GM21825 (cell line): Measurements from ENCODE around the gene ZPLD1.

Experiments
- ATAC-seq: cut with Tn5 transposase; IDR thresholded peaks from one replicate; pipeline ENCODE4 v1.9.1; 2021; ENCODE audit warnings: mild to moderate bottlenecking, moderate library complexity; ENCODE audit not compliant: unreplicated experiment

Gene ZPLD1

GRCh38 chr3:102434715-102435114, at the start of gene ZPLD1:
Gene ZPLD1, plus strand, starts transcription at chr3:102435015. Its CDS starts 3,473 bp downstream, at chr3:102438488.
- no peak for ATAC-seq

- no peak for ATAC-seq
These were observed 44.5 kb upstream of the ZPLD1 start for GRCh38 chr3:102390171-102390864.

GRCh38 chr3:102390916-102391315, 43.9 kb upstream of the ZPLD1 start:
- no peak for ATAC-seq

DNA sequence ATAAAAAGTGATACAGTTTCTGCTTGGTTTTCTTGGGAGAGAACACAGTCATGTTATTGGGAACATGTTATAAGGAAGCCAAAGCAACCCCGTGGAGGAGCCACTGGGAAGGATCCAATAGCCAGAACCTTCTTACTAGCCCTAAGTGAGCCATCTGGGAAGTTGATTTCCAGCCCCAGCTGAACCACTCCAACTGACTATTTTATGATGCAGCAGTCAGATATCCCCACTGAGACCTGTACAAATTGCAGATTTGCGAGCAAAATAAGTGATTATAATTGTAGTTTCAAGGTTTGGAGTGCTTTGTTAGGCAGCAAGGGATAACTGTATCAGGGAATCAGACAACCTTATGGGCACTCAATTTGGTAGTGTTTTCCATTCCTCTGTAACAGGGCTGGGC, 43.3 kb upstream of the ZPLD1 start:
- ATAC-seq: no peak

- ATAC-seq: no peak
These were observed 40.3 kb upstream of the ZPLD1 start for GRCh38 chr3:102394517-102394916.

DNA sequence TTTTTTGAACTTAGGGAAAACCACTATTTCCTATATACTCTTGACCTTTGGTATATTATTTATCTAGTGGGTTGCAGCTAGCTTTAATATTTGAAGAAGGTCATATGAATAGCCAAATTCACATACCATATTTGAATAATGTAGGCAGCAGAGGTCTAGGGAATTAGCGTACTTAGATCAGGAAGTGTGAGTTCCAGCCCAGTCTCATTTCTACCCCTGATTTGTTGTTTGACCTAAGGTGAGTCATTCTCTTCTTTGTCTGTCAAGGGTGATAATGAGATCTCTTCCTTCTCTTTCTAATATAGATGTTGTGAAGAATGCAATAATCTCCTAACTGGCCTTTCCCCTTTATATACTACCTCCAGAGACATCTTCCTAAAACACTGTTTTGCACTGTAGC, 36.6 kb upstream of the ZPLD1 start:
- ATAC-seq: no peak

GRCh38 chr3:102398666-102399065, 36.1 kb upstream of the ZPLD1 start:
- ATAC-seq: no peak

GRCh38 chr3:102400142-102400541, 34.7 kb upstream of the ZPLD1 start:
- no peak for ATAC-seq

DNA sequence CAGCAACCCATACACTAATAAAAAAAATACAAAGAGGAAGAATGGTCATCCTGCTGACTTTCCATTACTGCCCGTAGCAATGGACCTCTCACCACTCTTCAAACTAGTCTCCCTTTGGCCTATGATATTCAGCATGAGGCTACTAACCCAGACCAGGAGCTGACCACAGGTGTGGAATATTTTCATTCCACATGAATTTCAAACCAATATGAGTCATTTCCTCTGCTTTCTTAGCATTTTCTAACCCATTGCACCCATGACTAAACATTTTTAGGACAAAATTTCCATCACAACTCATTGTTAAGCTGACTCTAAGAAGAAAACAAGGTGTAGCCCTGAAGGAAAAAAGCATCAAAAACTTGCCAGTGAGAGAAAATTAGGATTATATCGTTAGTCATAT, 34.0 kb upstream of the ZPLD1 start:
- no peak for ATAC-seq

DNA sequence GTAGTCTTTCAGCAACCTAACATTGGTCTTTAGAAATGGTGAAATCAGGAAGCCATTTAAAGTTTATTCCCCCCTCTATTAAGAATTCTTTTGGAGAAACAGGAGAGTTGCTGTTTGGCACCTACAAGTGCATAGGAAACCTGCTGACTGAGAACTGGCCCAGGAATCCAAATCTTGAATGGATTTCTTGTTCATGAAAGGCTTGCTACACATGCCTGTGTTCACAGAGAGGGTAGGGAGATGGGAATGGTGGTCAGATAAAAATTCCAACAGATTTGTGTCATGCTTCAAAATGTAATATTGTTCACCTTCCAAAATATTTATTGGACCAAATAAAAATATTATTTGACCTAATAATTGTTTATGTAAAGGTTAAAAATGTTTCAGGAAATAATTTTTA, 24.2 kb upstream of the ZPLD1 start:
- no peak for ATAC-seq

GRCh38 chr3:102415553-102415952, 19.3 kb upstream of the ZPLD1 start:
- no peak for ATAC-seq

DNA sequence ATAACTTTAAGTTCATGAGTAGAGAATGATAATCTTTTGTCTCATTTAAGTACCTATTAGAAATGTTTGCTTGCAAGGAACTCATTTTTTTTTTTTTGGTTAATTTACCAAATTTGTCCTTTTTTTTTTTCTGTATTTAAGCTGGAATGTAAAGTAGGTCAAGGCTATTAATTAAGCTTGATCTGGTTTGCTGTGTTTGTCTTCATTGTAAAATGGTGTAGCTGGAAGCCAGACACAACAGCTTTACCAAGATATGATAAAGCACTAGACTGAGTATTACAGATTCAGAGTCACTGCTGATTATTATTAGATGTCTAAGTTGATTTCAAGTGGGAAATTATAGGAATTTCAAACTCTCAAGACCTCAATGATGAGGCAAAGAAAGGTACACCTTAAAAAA, 15.0 kb upstream of the ZPLD1 start:
- ATAC-seq: no peak

GRCh38 chr3:102441832-102442231, 7.0 kb downstream of the ZPLD1 start:
- ATAC-seq: no peak

- no peak for ATAC-seq
These were observed 8.2 kb downstream of the ZPLD1 start for GRCh38 chr3:102443021-102443420.

DNA sequence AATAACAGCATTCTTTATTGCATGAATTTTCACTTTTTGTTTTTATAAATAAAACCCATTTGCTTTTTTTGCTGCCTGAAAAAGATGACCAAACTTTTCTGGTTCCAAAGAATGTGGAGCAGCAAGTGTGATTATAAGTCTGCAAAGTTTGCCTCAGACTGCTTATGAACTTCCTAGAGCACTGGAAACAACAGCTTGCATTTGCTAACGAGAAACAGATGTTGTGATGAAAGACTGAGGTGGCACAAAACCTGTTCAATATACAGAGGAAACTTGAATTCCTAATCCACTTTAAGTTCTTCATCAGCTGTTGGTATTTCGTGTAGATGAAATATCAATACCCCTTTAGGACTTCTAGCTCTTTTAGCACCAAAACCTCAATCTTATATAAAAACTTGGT, 9.3 kb downstream of the ZPLD1 start:
- no peak for ATAC-seq

- no peak for ATAC-seq
These were observed 12.5 kb downstream of the ZPLD1 start for GRCh38 chr3:102447272-102447671.

DNA sequence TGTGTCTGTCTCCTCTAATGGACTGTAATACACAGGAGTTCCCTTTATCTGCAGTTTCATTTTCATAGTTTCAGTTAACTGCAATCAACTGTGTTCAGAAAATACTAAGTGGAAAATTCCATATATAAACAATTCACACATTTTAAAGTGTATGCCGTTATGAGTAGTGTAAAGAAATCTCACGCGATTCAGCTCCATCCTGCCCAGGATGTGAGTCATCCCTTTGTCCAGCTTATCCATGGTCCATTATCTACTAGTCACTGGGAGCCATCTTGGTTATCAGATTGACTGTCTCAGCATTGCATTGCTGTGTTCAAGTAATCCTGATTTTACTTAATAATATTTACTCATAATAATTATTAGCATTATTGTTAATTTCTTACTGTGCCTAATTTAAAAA, 14.5 kb downstream of the ZPLD1 start:
- ATAC-seq: no peak

- no peak for ATAC-seq
These were observed 15.1 kb downstream of the ZPLD1 start for GRCh38 chr3:102449930-102450329.

GRCh38 chr3:102450976-102451375, 16.2 kb downstream of the ZPLD1 start:
- ATAC-seq: no peak

- no peak for ATAC-seq
These were observed 16.7 kb downstream of the ZPLD1 start for GRCh38 chr3:102451543-102451942.

- ATAC-seq: no peak
These were observed 19.4 kb downstream of the ZPLD1 start for GRCh38 chr3:102454181-102454580.

DNA sequence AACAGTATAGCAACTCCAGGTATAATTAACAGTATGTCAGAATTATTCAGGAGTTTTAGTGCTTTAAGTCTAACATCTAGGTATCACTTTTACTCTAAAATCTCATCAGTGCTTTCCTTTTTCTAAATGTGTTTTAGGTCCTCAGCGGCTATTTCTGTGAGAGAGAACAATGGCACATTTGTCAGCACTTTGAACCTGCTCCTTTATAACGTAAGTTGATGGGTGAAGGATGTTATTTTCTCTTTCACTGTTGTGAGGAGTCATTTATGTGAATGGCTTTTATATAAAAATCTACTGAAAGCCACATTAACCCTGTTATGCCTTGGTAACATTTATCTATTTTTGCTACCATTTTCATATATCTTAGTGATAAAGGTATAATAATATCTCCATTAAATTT, 22.8 kb downstream of the ZPLD1 start:
- no peak for ATAC-seq

DNA sequence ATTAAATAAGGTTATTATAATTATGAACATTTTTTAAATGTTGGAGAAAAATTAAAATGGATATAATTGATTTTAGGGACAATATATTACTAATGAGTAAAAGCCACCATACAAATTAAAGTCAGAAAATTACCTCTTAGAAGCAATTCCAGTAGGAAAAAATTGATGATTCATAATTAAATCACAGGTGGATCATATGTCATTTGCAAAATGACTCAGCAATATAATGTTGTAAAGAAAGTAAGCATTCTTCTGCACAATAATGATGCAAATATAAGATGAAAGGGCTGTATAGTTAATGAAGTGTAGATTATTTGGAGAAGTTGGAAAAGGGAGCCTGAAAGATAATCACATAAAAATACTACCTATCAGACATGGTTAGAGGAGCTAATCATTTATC, 25.8 kb downstream of the ZPLD1 start:
- ATAC-seq: no peak
